Dermis microvascular lymphatic vessel endothelial cell (primary cell): Measurements from ENCODE around the gene HOXA13. TPM values are rescaled to one million over a fixed set of nuclear protein-coding genes. Genes with fewer than 3 reads are reported as not detected.

Experiments used
- DNase-seq, 2 donors: peaks; one replicate each; pipeline versions ENCODE4 v3.0.0 to v3.0.0-alpha.2; 2010; ENCODE audit warnings: low read depth in 2 of 2
- total RNA-seq: library from RNA; depleted of rRNA; stranded (reverse); fragments of >200 nt; gene quantifications from 2 replicates; pipeline ENCODE4 v1.2.1, GENCODE V29; 2014

HOXA13 gene
- total RNA-seq, 1 donor from 2014 or later = not detected

DNA sequence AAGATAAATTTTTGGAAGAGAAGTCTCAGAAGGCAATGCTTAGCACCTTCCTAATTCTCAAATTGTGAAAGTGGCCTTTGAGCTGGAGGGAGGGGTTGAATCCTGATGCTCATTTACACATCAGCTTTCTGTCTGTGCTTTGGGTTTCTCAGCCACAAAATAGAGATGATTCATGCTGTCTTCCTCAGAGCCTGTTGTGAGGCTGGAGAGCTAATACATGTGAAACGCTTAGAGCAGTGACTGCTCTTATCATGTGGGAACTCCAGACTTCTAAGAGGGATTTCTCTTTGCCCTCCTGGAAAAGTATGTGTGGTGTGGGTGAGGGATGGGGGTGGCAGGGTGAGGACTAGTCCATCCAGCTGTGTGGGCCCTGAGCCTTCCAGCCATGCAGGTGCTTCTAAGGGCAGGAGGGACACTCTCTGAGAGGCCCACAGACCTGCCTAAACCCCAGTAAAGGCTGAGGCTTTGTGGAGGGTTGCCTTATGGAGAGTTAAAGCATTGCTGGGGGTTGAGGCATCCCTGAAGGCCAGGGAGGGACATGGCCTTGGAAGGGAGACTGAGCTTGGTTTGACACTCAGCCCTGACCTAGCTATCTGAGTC lies 37.9 kb upstream of the HOXA13 start:
- DNase-seq = no peak

GRCh38 chr7:27235387-27236311 lies 35.8 kb upstream of the HOXA13 start:
- DNase-seq = peak in 1 of 2 donors; percentile 21

DNA sequence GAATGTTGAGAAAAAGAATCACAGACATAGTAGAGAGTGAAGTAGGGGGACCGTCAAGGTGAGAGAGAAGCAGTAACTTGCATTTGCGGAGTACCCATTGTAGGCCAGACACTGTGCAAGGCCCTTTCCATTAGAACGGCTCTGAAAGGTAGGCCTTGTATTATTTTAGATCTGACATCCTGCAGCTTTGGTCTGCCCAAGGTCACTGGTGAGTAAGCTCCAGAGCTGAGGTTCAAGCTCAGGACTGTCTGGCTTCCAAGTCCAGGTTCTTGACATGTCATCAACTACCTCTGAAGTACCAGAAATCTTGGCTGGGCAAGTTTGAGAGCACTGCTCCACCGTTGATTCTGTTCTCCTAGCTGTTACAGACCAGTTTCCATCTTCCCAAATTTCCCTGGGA lies 29.6 kb upstream of the HOXA13 start:
- DNase-seq = no peak

- DNase-seq = no peak
Observed at GRCh38 chr7:27224983-27225934, 25.4 kb upstream of the HOXA13 start.

DNA sequence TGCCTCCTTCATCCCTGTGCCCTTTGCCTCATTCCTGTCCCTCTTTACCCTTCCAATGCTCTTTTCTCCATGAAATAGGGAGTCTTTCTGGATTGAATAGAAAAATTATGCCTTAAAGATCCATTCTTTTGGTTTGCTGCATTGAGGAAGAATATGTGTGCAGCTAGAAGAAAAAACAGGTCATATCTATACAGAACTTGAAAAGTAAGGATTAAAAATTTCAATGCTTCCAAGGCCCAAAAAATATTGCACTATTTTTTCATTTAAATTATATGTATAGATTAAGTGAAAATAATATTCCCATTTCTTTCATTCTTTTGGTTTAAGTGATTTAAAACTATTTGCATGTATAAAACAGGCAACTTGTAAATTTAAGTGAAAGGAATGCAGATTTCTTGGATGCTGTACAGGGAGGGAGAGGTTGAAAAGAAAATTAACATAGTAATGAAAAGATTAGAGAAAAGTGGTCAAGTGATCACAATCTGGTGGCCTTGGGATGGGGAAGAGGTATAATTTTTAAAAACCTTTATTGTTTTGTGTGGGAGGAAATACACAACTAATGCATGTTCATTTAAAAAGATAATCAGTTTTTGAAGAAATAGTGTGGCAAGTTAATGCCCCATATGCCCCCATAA lies 24.2 kb upstream of the HOXA13 start:
- no peak for DNase-seq

GRCh38 chr7:27221201-27221797 lies 21.4 kb upstream of the HOXA13 start:
- DNase-seq = no peak

- no peak for DNase-seq
Observed at GRCh38 chr7:27220440-27220955, 20.6 kb upstream of the HOXA13 start.

DNA sequence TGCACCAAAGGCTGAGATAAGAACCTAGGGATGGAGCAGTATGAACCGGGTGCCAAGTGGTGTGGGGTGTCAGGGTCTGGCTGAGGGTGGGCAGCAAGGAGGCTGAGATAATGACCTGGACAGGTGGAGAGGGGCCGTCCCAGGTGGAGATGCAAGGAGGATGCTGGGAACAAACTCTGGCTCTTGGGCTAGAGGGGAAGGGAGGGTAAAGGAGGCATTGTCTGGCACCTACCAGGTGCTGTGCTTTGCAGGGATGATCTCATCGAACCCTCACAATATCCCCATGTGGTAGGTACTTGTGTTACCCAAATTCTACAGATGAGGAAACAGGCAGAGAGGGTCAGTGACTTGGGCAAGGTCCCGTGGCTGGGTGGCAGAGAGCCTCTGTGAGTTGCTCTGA lies 19.9 kb upstream of the HOXA13 start:
- no peak for DNase-seq

DNA sequence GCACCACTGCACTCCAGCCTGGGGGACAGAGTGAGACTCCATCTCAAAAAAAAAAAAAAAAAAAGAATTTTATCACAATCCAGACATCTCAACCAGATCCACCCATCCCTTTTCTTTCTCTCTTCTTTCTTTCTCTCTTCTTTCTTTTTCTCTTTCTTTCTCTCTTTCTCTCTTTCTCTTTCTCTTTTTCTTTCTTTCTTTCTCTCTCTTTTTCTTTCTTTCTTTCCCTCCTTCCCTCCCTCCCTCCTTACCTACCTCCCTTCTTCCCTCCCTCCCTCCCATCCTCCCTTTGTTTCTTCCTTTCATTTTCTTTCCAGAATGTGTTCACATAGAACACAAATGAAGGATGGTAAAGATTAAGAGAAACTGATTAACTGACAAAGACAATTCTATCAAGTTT lies 18.1 kb upstream of the HOXA13 start:
- DNase-seq = no peak

- no peak for DNase-seq
Observed at GRCh38 chr7:27215356-27215755, 15.5 kb upstream of the HOXA13 start.

DNA sequence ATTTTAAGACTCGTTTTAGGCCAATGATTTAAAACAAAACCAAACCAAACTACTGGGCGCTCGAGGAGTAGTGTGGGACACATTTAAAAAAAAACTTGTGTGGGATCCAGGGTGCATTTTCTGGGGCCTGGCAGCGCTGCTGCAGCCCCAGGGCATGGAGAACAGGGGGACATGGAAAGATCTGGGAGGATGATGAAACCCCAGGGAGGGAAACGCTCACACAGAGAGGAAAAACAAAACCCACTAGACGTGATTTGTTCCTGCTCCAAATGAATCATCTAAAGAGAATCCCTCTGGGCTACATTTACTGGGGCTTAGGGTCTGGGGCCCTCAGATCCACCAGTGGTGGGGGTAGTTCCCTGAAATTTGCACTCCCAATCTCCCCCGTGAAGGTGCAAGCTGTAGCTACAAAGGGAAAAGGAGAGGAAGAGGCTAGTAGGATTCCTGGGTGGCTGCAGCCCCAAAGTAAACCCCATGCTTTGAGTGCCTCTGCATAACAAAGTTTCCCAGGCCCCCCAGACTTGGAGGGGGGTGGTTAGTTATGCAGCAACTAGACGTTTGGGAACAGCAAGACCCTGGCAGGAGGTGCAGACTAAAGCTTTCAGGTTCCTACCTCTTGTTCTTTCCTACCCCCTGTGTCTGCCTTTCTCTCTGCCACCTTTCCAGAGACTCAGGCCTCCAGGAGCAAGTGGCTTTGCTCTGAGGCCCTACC lies 14.5 kb upstream of the HOXA13 start:
- DNase-seq = no peak

DNA sequence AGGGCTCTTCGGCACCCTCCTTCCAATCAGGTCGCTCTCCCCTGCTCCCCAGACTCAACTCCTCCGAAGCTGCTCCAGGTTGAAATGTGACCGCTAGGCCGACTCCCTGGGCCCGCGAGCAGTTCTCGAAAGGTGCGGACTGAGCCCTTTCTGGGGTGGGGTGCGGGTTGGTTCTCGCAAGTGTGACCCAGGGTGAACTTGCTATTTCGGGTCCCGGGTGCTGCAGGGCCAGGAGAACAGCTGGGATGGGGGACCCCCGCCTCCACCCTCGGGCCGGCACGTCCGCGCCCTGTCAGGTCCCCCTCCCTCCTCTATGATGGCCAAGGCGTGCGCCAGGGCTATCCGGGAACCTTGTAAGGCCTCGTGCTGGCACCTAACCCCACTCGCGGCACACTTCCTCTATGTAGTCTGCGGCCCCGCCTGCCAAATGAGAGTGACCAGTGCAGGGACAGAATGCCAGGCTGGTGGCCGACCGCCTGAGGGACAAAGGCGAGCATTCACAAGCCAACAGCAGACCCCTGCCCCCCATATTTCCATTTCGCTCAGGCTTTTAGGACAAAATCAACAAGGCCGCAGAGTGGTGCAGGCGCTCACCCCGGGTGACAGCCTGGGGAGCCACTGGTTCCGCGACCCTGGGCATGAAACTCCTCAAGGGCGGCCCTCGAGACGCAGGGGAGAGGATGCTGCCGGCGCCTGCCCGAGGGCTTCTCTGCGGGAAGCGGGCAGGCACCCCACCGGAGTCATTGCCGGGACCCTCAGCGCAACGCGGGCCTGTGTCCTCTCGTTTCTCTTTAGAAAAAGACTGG lies 13.7 kb upstream of the HOXA13 start:
- DNase-seq = no peak

- no peak for DNase-seq
Observed at GRCh38 chr7:27212497-27213432, 12.9 kb upstream of the HOXA13 start.

DNA sequence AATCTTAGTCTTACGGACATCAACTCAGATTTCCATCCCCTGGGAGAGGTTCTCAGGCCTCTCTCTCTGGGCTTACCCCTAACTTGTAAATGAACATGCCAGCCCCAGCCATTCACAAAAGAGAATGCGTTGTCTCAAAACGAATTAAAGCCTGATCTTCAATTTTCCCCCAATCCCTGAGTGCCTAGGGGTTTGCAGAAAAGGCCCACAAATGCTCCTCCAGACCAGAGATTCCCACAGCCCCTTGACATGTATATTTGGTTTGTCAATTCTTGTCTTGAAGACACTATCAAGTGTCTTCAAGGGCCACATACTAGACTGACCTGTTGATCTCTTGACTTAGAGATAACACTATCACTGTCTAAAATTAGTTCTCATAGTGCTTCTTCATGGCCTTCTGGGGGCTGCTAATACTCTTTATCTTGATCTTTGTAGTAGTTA lies 11.9 kb upstream of the HOXA13 start:
- DNase-seq = no peak

GRCh38 chr7:27211084-27211446 lies 11.2 kb upstream of the HOXA13 start:
- no peak for DNase-seq

DNA sequence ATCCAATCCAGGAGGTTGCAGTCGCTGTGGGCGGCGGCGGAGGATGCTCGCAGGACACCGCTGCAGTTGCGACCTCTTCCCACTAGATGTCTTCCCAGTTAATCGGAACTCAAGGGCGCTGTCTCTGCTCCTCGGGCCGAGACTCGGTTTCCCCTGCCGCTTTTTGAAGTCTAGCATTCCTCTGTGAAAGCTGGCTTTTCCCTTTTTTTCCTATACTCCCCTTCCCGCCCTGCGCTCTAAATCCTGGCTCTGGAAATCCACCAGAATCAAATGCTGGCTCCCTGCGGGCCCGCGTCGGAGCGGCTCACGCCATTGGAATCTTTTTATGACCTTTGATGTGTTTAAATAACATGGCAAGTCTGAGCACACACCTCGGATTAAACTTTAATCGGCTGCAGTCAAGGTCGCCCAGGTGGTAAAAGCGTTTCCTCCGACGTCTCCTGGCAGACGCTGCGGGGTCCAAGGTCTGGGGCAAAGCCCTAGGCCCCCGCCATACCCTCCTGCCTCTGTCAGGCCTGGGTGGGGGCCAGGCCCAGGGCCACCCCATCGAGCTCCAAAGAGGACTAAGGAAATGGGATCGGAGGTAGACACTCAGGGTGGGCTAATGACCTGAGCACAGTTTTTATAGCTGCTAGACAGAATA lies 10.7 kb upstream of the HOXA13 start:
- DNase-seq = peak; percentile 4 to 48

GRCh38 chr7:27209933-27210440 lies 10.1 kb upstream of the HOXA13 start:
- no peak for DNase-seq
